ENCODE results near the gene IFT43. TPM values are rescaled to one million over a fixed set of nuclear protein-coding genes. Genes with fewer than 3 reads are reported as not detected.

Gene IFT43
- total and polyA plus RNA-seq, 5 experiments from 2014 or later = 13.6 to 27.1 (median 15.6) TPM

DNA sequence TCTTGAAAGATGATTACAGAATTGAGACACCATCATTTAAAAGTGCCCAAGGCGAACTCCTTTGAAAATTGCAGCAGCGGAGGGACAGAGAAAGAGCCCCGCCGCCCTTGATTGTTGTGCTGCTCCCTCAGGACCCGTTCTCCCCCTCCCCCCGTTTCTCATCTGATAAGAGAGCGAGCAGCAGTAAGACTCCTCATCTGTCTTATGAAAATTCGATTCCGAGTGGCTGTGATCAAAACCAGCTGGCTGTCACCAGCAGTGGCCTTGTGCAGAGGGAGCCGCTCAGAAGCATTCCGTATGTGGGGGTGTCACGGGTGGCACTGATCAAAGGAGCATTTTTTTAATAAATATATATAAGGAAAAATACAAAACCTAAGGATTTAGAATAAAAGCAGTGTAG is 88.2 kb downstream of the IFT43 start:
- DNase-seq = no peak
- Mint-ChIP-seq H3K4me1 (no peaks in the 10 kb centered on the region), H3K9me3 (no peaks in the 10 kb centered on the region), H3K27ac (no peak overlapping the region), H3K4me3 (no peak overlapping the region), H3K36me3 (peaks cover 0 to 9% (median 5%) of the 10 kb centered on the region in 3 donors), H3K27me3 (no peaks in the 10 kb centered on the region)
- ATAC-seq = no peak
- POLR2A ChIA-PET = no interaction called here

DNA sequence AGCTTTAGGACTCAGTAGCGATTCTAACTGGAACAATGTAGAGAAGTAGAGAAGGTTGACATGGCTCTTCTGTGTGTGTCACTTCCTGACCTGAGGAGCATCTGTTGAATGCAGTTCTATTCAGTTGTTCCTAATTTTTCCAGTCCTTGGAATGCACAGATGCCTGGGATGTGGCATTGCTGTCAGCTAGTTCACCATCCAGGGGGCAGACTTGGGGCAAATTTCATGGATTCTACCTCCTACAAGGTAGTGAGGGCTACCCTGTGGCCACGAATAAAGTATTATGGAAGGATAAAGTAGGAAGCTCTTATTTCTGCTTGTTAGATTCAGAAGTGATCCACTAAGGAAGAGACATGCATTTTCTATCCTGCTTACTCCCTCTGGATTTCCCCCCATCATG is 91.8 kb downstream of the IFT43 start:
- POLR2A ChIA-PET = no interaction called here
- H3K27ac Mint-ChIP-seq = no peak overlapping the region

DNA sequence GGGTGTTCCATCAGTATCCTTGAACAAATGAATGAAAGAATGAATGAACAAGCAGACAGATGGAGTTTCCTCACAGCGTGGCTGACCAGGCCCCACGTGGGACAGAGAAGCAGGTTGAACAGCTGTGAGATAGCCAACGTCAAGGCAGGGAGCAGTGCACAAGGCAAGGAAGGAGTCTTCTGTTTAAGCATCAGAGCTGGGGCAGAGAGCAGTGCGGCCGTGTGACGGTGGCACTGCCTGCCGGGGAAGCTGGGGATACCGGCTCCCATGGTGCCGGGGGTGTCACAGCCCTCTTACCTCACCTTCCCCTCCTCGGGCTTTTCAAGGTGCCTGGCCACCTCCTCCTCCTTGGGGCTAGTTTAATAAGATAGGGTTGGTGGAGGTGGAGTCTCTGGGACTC is 92.9 kb downstream of the IFT43 start:
- H3K9me3 Mint-ChIP-seq = no peaks in the 10 kb centered on the region
- POLR2A ChIA-PET = no interaction called here
- no peak for DNase-seq
- H3K27ac Mint-ChIP-seq = no peak overlapping the region
- no peaks in the 10 kb centered on the region for H3K4me1 Mint-ChIP-seq
- no peak overlapping the region for H3K4me3 Mint-ChIP-seq
- peaks cover 0 to 5% (median 0%) of the 10 kb centered on the region in 3 donors for H3K36me3 Mint-ChIP-seq
- ATAC-seq = no peak
- H3K27me3 Mint-ChIP-seq = no peaks in the 10 kb centered on the region

More for the DNA sequence above, 91.8 kb downstream of the IFT43 start:
- no peak overlapping the region for H3K4me3 Mint-ChIP-seq
- no peaks in the 10 kb centered on the region for H3K27me3 Mint-ChIP-seq
- no peak for ATAC-seq
- H3K4me1 Mint-ChIP-seq = no peaks in the 10 kb centered on the region
- no peaks in the 10 kb centered on the region for H3K9me3 Mint-ChIP-seq
- DNase-seq = no peak
- peaks cover 0 to 5% (median 0%) of the 10 kb centered on the region in 3 donors for H3K36me3 Mint-ChIP-seq

DNA sequence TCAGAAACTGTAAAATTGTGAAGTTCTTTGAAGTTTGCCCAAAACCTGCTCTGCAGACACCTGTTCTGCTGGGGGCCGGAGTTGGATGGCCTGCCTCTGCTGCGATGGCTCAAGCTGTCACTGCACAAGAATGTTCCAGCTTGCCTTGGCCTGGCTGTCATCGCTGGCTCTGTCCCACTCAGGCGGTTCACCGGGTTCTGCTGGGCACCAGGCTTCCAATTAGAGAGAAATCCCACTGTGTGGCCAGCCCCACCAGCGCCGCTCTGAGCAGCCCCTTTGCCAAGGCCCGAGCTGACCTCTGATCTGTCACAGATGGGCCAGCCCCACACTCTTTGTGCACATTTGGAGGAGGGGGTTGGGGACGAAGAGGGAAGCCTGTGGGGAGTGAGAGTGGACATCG is 94.5 kb downstream of the IFT43 start:
- H3K27ac Mint-ChIP-seq = no peak overlapping the region
- H3K4me1 Mint-ChIP-seq = no peaks in the 10 kb centered on the region
- ATAC-seq (no peak), DNase-seq (no peak)
- peaks cover 0 to 3% (median 0%) of the 10 kb centered on the region in 3 donors for H3K36me3 Mint-ChIP-seq
- no peaks in the 10 kb centered on the region for H3K9me3 Mint-ChIP-seq
- no peaks in the 10 kb centered on the region for H3K27me3 Mint-ChIP-seq
- H3K4me3 Mint-ChIP-seq = no peak overlapping the region
- POLR2A ChIA-PET = no interaction called here

DNA sequence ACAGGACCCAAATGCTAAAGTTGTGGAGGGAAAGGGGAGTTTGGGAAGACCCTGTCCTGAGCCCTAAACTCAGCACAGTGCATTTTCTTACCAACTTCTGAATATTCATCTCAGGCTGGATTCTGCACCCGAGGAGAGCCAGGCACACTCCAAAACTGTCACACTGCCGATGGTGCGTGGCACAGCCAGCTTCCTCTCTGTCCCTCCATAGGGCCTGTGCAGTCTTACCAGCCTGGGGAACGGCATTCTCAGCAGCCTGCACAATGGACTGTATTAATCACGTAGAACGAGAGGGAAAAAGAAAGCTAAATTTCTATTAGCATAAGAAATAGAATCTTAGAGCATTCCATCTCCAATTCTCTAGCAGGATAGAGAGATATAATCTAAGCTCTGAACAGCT is 94.9 kb downstream of the IFT43 start:
- ATAC-seq (no peak), DNase-seq (no peak)
- H3K36me3 Mint-ChIP-seq = peaks cover 0 to 3% (median 0%) of the 10 kb centered on the region in 3 donors
- no peaks in the 10 kb centered on the region for H3K4me1 Mint-ChIP-seq
- H3K4me3 Mint-ChIP-seq = no peak overlapping the region
- H3K27me3 Mint-ChIP-seq = no peaks in the 10 kb centered on the region
- POLR2A ChIA-PET = no interaction called here
- H3K27ac Mint-ChIP-seq = no peak overlapping the region
- no peaks in the 10 kb centered on the region for H3K9me3 Mint-ChIP-seq

DNA sequence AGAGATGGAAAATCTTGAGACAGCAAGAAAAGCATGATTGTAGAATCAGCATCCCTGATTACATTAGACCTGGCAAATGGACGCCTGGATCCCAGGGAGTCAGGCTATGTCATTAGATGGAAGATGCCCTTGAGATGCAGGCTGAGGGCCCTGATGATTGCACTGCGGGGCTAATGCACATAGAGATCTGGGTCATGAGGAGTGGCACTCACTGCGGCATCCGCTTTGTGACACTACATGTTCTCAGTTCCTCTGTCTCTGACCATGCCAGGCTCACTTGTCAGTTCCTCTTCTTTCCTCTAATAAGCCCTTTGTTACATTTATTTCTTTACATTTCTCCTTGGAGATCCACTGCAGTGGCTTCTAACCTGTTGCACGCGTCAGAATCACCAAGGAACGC is 96.1 kb downstream of the IFT43 start:
- H3K4me1 Mint-ChIP-seq = peaks cover 0 to 3% (median 0%) of the 10 kb centered on the region in 4 donors
- H3K4me3 Mint-ChIP-seq = no peak overlapping the region
- DNase-seq (no peak), ATAC-seq (no peak)
- peaks cover 0 to 3% (median 0%) of the 10 kb centered on the region in 3 donors for H3K36me3 Mint-ChIP-seq
- no peaks in the 10 kb centered on the region for H3K27me3 Mint-ChIP-seq
- H3K9me3 Mint-ChIP-seq = no peaks in the 10 kb centered on the region
- no peak overlapping the region for H3K27ac Mint-ChIP-seq
- POLR2A ChIA-PET = no interaction called here

DNA sequence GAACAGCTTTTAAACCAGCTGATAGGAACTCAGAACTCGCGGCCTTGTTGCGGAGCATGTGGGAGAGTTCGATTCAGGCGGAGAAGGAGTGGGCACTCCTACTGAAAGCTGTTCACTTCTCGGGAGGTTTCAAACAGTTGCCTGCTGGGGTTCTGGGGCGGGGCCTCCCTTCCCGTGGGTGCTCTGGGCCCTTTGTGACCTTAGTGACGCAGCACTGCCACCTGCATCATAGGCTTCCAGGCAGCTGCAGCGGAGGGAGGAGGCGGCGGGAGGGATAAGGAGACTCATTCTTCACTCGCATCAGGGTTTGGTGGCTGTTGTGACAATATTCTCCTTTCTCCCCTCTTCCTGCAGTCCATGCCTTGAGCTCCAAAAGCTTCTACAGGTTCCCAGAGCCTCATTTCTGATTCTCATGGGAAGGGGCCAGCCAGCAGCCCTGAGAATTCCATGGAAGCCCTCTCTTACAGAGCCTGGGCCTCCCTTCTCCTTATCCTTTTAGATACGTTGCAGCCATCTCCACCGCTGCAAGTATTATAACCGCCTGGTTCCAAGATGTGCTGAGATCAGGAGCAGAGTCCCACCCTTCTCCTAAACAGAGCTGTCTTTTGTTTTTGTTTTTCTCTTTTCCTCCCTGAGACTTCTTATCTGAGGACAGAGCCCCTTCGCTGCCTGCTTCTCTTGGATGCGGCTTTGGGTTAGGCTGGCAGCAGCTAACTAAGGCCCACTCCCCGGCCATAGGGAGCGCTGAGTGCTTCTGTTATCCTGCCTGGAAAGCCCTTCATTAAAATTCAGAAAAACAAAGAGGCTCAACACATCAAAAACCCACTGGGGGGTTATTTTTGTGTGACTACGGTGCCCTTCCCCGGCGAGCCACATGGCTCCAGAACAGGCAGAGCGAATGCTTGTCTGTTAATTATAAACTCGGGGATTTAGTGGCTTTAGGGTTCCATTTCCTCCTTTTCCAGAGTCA is 98.5 kb downstream of the IFT43 start:
- POLR2A ChIA-PET = no interaction called here
- peak overlapping the region in 1 of 10 donors; percentile 21 for H3K27ac Mint-ChIP-seq
- no peaks in the 10 kb centered on the region for H3K27me3 Mint-ChIP-seq

DNA sequence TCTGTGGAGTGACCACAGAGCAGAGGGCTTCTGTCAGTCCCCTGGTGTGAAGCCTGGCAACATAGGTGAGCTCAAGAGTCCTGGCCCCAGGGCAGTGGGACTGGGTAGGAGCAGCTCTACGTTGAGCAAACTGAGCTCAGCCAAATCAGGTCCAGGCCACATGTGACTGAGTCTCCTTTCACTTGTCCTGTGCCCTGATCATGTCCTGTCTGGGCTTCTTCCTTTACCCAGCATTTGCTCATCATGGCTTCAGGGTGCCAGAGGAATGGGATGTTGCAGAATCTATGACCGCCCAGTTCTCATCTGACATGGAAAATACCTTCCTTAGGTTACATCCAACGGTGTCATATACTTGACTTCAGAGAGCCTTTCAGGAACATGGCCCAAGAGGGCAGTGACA is 99.8 kb downstream of the IFT43 start:
- Mint-ChIP-seq H3K4me3 (no peak overlapping the region), H3K36me3 (peaks cover 0 to 3% (median 0%) of the 10 kb centered on the region in 3 donors), H3K27me3 (no peaks in the 10 kb centered on the region), H3K9me3 (no peaks in the 10 kb centered on the region), H3K4me1 (peaks cover 0 to 3% (median 0%) of the 10 kb centered on the region in 4 donors), H3K27ac (no peak overlapping the region)
- DNase-seq (no peak), ATAC-seq (no peak)
- POLR2A ChIA-PET = no interaction called here

More for the DNA sequence above, 98.5 kb downstream of the IFT43 start:
- Mint-ChIP-seq H3K4me3 (no peak overlapping the region), H3K4me1 (peaks cover 0 to 3% (median 0%) of the 10 kb centered on the region in 4 donors), H3K9me3 (no peaks in the 10 kb centered on the region), H3K36me3 (peaks cover 0 to 3% (median 0%) of the 10 kb centered on the region in 3 donors)
- ATAC-seq = no peak
- no peak for DNase-seq

DNA sequence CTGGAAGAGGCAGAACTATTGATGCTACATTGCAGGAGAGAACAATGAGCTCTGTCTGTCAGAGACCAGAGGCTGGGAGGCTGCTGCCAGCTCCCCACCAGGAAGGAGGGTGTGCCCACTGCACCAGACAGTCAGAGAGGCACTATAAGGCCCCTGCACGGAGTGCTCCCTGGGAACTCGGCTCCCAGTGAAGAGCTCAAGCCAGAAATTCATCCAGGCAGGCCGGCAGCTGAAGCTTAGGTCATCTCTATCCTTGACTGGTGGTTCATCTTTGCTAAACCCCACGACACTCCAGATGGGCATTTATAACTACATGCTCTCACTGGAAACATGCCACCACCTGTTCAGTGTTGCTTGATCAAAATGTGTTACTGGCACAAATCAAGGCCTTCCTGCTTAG is 101.1 kb downstream of the IFT43 start:
- H3K4me1 Mint-ChIP-seq = peaks cover 0 to 3% (median 0%) of the 10 kb centered on the region in 4 donors
- ATAC-seq (no peak), DNase-seq (no peak)
- no peaks in the 10 kb centered on the region for H3K9me3 Mint-ChIP-seq
- no peak overlapping the region for H3K27ac Mint-ChIP-seq
- H3K36me3 Mint-ChIP-seq = peaks cover 0 to 3% (median 0%) of the 10 kb centered on the region in 3 donors
- H3K27me3 Mint-ChIP-seq = no peaks in the 10 kb centered on the region
- H3K4me3 Mint-ChIP-seq = no peak overlapping the region
- POLR2A ChIA-PET = no interaction called here

DNA sequence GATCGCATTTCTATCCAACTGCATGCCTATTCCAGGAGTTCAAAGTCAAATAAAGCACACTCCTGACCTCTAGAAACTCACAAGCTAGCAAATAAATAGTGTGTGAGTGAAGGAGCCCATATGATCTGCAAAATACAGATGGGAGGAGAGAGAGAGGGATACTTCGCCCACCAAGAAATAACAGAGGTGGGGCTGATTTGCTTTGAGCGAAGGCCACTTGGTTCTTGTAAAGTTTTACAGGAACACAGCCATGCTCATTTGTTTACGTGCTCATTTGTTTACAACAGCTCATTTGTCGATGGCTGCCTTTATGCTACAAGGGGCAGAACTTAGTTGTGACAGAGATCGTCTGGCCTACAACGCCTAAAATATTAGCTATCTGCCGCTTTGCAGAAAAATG is 102.8 kb downstream of the IFT43 start:
- Mint-ChIP-seq H3K27me3 (no peaks in the 10 kb centered on the region), H3K36me3 (peaks cover 0 to 3% (median 0%) of the 10 kb centered on the region in 3 donors), H3K4me1 (peaks cover 0 to 3% (median 0%) of the 10 kb centered on the region in 4 donors), H3K9me3 (no peaks in the 10 kb centered on the region), H3K27ac (peak overlapping the region in 1 of 10 donors; percentile 9), H3K4me3 (no peak overlapping the region)
- POLR2A ChIA-PET = no interaction called here
- no peak for DNase-seq
- ATAC-seq = no peak

DNA sequence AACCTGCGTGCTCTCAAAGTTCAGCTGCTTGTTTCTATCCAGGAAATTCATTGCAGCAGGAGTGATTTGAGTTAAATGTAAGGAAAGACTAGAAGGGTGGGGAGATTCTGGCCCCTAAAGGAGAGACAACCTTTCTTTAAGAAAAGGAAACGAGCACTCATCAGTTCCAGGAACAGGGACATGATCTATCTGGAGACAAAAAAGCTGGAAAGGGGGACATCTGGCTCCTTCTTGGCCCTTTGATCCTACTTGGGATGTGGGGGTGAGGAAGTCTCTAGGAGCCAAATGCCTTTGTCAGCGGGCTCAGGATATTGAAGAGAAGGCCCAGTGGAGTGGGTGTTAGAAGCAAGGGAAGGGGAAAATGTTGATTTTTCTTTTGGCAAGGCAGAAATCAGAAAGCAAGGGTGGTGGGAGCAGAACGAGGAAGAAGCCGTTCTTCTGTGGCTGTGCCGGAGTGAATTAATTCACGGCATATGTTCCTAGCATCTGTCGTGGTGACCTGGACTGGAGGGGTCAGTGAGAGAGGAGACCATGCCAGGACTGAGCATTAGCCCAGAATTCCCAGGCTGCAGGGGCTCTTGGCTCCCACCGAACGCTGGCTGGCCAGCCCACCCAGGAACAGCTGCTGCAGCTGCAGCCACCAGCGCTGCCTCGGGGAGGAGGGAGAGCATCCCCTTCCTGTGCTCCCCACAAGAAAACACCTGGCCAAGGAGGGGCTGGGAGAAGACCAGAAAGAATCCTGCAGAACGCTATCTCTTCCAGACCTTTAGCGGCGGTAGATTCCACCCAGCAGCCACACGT is 103.4 kb downstream of the IFT43 start:
- H3K27ac Mint-ChIP-seq = peak overlapping the region in 1 of 10 donors; percentile 9
- no peak for ATAC-seq
- POLR2A ChIA-PET = no interaction called here
- peaks cover 0 to 3% (median 0%) of the 10 kb centered on the region in 5 donors for H3K27me3 Mint-ChIP-seq
- no peak for DNase-seq
- H3K4me3 Mint-ChIP-seq = no peak overlapping the region
- no peaks in the 10 kb centered on the region for H3K9me3 Mint-ChIP-seq
- peaks cover 0 to 3% (median 0%) of the 10 kb centered on the region in 3 donors for H3K36me3 Mint-ChIP-seq
- peaks cover 0 to 3% (median 0%) of the 10 kb centered on the region in 4 donors for H3K4me1 Mint-ChIP-seq

DNA sequence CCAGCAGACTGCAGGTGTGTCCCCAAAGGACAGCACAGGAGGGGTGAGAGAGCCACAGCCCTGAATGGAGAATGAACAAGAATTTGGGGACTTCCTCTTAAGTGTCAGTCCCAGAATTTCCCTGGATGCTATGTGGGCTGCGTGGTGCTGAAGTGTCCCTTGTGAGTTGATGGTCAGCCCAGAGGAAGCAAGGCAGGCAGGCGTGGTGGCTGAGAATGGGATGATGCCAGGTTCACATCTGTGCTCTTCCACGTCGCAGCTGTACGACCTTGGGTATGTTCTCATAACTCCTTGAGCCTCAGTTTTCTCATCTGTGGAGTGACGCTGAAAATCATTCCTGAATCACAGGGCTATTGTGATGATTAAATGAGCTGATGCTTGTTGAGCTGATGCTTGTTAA is 104.0 kb downstream of the IFT43 start:
- H3K4me1 Mint-ChIP-seq = peaks cover 0 to 3% (median 0%) of the 10 kb centered on the region in 4 donors
- H3K27ac Mint-ChIP-seq = peak overlapping the region in 1 of 10 donors; percentile 34
- H3K27me3 Mint-ChIP-seq = peaks cover 0 to 6% (median 0%) of the 10 kb centered on the region in 5 donors
- no peak for ATAC-seq
- H3K4me3 Mint-ChIP-seq = no peak overlapping the region
- DNase-seq = no peak
- POLR2A ChIA-PET = no interaction called here
- no peaks in the 10 kb centered on the region for H3K9me3 Mint-ChIP-seq
- no peaks in the 10 kb centered on the region for H3K36me3 Mint-ChIP-seq

All from naive thymus-derived CD8-positive, alpha-beta T cell (primary cell).